IMR-90 (cell line): ENCODE measurements around the gene ZNF780A. TPM values are rescaled to one million over a fixed set of nuclear protein-coding genes. Genes with fewer than 3 reads are reported as not detected.

ENCODE experiments used
- ATAC-seq: fragments of 200-7000 bp; cut with Tn5 transposase; 2 replicates; pipeline ENCODE4 v1.9.1; 2020; ENCODE audit warnings: low read depth, mild to moderate bottlenecking, moderate library complexity
- BruUV-seq: library from RNA; stranded (reverse); fragments of 400-500 nt; replicated peaks from 2 replicates; lab custom pipeline; 2021; lab: Mats Ljungman, UMichigan
- CTCF ChIA-PET: fragments of 300-600 bp; formaldehyde crosslinking; extraction: SDS; loops from one replicate; lab custom pipeline; 2021; ENCODE audit warnings: antibody characterized with exemption; lab: Yijun Ruan, JAX
- POLR2A ChIA-PET: fragments of 300-600 bp; sonication (Branson Sonifier 250); formaldehyde crosslinking; loops from one replicate; lab custom pipeline; 2022; ENCODE audit warnings: antibody characterized with exemption; ENCODE audit not compliant: unreplicated experiment; lab: Charles Lee
- DNase-seq: peaks from one replicate; pipeline ENCODE4 v3.0.0; 2013
- H2AFZ ChIP-seq: replicated peaks from 2 replicates; pipeline ENCODE3; 2013; ENCODE audit warnings: low read length, mild to moderate bottlenecking; ENCODE audit not compliant: poor library complexity
- H2AK5ac ChIP-seq: 2 replicates; pipeline ENCODE4 v1.6.1; 2013; ENCODE audit warnings: low read depth, low read length, inconsistent platforms
- H2AK9ac ChIP-seq: replicated peaks from 2 replicates; pipeline ENCODE3; 2013; ENCODE audit warnings: mild to moderate bottlenecking, low read depth, low read length, moderate library complexity; ENCODE audit not compliant: poor library complexity
- H2BK120ac ChIP-seq: 2 replicates; pipeline ENCODE4 v1.6.1; 2013; ENCODE audit warnings: low read depth, low read length, inconsistent platforms
- H2BK15ac ChIP-seq: 3 replicates; pipeline ENCODE4 v1.6.1; 2013; ENCODE audit warnings: low read depth, low read length, inconsistent platforms
- H2BK20ac ChIP-seq: 2 replicates; pipeline ENCODE4 v1.6.1; 2013; ENCODE audit warnings: low read depth, mild to moderate bottlenecking, inconsistent platforms, low read length, moderate library complexity
- H2BK5ac ChIP-seq: 2 replicates; pipeline ENCODE4 v1.6.1; 2013; ENCODE audit warnings: mild to moderate bottlenecking, low read depth, low read length, inconsistent platforms; ENCODE audit not compliant: poor library complexity, severe bottlenecking
- H3K14ac ChIP-seq: replicated peaks from 2 replicates; pipeline ENCODE4 v1.6.1; 2013; ENCODE audit warnings: low read depth, low read length, inconsistent platforms
- H3K18ac ChIP-seq: 2 replicates; pipeline ENCODE4 v1.6.1; 2013; ENCODE audit warnings: low read depth, low read length, control low read depth
- H3K23ac ChIP-seq: 2 replicates; pipeline ENCODE4 v1.6.1; 2013; ENCODE audit warnings: low read depth, low read length, inconsistent platforms
- H3K27ac ChIP-seq: 2 replicates; pipeline ENCODE4 v1.5.1; 2013; ENCODE audit warnings: mild to moderate bottlenecking, control low read depth, low read length; ENCODE audit not compliant: insufficient read depth
- H3K27me3 ChIP-seq: 2 replicates; pipeline ENCODE4 v1.6.1; 2013; ENCODE audit warnings: low read length; ENCODE audit not compliant: control insufficient read depth, insufficient read depth
- H3K36me3 ChIP-seq: 2 replicates; pipeline ENCODE4 v1.6.1; 2013; ENCODE audit warnings: low read length, mixed read lengths; ENCODE audit not compliant: control insufficient read depth, insufficient read depth
- H3K4ac ChIP-seq: 2 replicates; pipeline ENCODE4 v1.6.1; 2013; ENCODE audit warnings: low read depth, low read length, inconsistent platforms
- H3K4me1 ChIP-seq: 2 replicates; pipeline ENCODE4 v1.6.1; 2013; ENCODE audit warnings: low read length, mixed read lengths; ENCODE audit not compliant: control insufficient read depth, insufficient read depth
- H3K4me2 ChIP-seq: 2 replicates; pipeline ENCODE4 v1.6.1; 2013; ENCODE audit warnings: low read depth, mild to moderate bottlenecking, control low read depth, low read length, moderate library complexity
- H3K4me3 ChIP-seq: 2 replicates; pipeline ENCODE4 v1.5.1; 2013; ENCODE audit warnings: low read depth, mild to moderate bottlenecking, control low read depth, low read length, moderate library complexity; ENCODE audit not compliant: insufficient read depth
- H3K56ac ChIP-seq: 2 replicates; pipeline ENCODE4 v1.6.1; 2013; ENCODE audit warnings: low read length, inconsistent platforms; ENCODE audit not compliant: insufficient read depth; ENCODE audit errors: extremely low read depth
- H3K79me1 ChIP-seq, 2 experiments: 2 replicates each; pipeline ENCODE4 v1.6.1; 2013; ENCODE audit warnings: low read length in 2 of 2, inconsistent platforms in 1 of 2, low read depth in 1 of 2
- H3K9ac ChIP-seq: 2 replicates; pipeline ENCODE4 v1.6.1; 2013; ENCODE audit warnings: low read depth, low read length, control low read depth
- H3K9me1 ChIP-seq: 2 replicates; pipeline ENCODE4 v1.6.1; 2013; ENCODE audit warnings: low read length, inconsistent platforms; ENCODE audit not compliant: insufficient read depth
- H3K9me3 ChIP-seq: 2 replicates; pipeline ENCODE4 v1.6.1; 2013; ENCODE audit warnings: low read length; ENCODE audit not compliant: control insufficient read depth, insufficient read depth
- H4K20me1 ChIP-seq: 2 replicates; pipeline ENCODE4 v1.6.1; 2013; ENCODE audit warnings: low read length, inconsistent platforms; ENCODE audit not compliant: insufficient read depth
- H4K5ac ChIP-seq: 2 replicates; pipeline ENCODE4 v1.6.1; 2013; ENCODE audit warnings: mild to moderate bottlenecking, low read depth, low read length, control low read depth
- H4K8ac ChIP-seq, 2 experiments: 2 replicates each; pipeline ENCODE4 v1.6.1; 2013; ENCODE audit warnings: low read depth in 2 of 2, low read length in 2 of 2, control low read depth in 1 of 2, inconsistent platforms in 1 of 2
- H4K91ac ChIP-seq: 2 replicates; pipeline ENCODE4 v1.6.1; 2013; ENCODE audit warnings: low read depth, low read length, inconsistent platforms; ENCODE audit not compliant: insufficient read depth
- CHD1 ChIP-seq: IDR thresholded peaks from 2 replicates; pipeline ENCODE4 v1.6.1; 2012; ENCODE audit warnings: low read depth, low read length, improper control_type of control experiment
- FOS ChIP-seq: fragments of 150-350 bp; IDR thresholded peaks from 2 replicates; pipeline ENCODE4 v1.6.1; 2016; ENCODE audit warnings: low read depth, low read length
- NFE2L2 ChIP-seq: fragments of 150-350 bp; IDR thresholded peaks from 2 replicates; pipeline ENCODE4 v1.6.1; 2016; ENCODE audit warnings: low read depth, mild to moderate bottlenecking, low read length
- RCOR1 ChIP-seq: IDR thresholded peaks from 2 replicates; pipeline ENCODE4 v1.6.1; 2012; ENCODE audit warnings: mild to moderate bottlenecking, low read length, improper control_type of control experiment; ENCODE audit not compliant: insufficient replicate concordance
- SMC3 ChIP-seq: fragments of 150-350 bp; IDR thresholded peaks from 2 replicates; pipeline ENCODE4 v1.6.1; 2016; ENCODE audit warnings: low read depth, mild to moderate bottlenecking, antibody characterized with exemption, low read length, moderate library complexity
- USF2 ChIP-seq: fragments of 150-350 bp; IDR thresholded peaks from 2 replicates; pipeline ENCODE4 v1.6.1; 2017; ENCODE audit warnings: mild to moderate bottlenecking, antibody characterized with exemption, low read length, low read depth
- WGBS, 2 experiments: methylation state at CpG; one replicate each; pipeline versions ENCODE4 v1.1.5 to v1.1.7; 2013; ENCODE audit warnings: missing lambda C conversion rate in 2 of 2; ENCODE audit not compliant: insufficient read length in 1 of 2; ENCODE audit errors: extremely low coverage in 2 of 2; 5-methylcytosine and 5-hydroxymethylcytosine counted together
- dilution Hi-C: fragments of 300-500 bp; cut with HindIII; formaldehyde crosslinking; loops from one replicate; pipeline ENCODE4 v1.14.3; 2018; ENCODE audit warnings: low sequenced_read_pairs; ENCODE audit not compliant: unreplicated experiment
- in situ Hi-C: fragments of 300-500 bp; cut with MboI; formaldehyde crosslinking; loops from 3 replicates; pipeline ENCODE4 v1.14.3; 2019; ENCODE audit warnings: low sequenced_read_pairs, inconsistent platforms, mixed read lengths
- intact Hi-C: fragments of 100-400 bp; cut with micrococcal nuclease; formaldehyde crosslinking; loops from 2 replicates; pipeline ENCODE4 v1.10.0; 2022
- polyA plus RNA-seq, 3 experiments: library from polyadenylated mRNA; depleted of rRNA; stranded (reverse); fragments of >200 nt; gene quantifications; 2 replicates each; pipeline ENCODE4 v1.2.3, GENCODE V29; 2012; ENCODE audit warnings: low replicate concordance in 1 of 3
- total RNA-seq: library from RNA; depleted of rRNA; stranded (reverse); fragments of >200 nt; gene quantifications from 2 replicates; pipeline ENCODE4 v1.2.3, GENCODE V29; 2012; rRNA removed

ZNF780A gene
- total and polyA plus RNA-seq, 2 of the 4 experiments (the other 2 are of a cell fraction): 6.2 to 17.0 TPM

GRCh38 chr19:40023969-40024368 is 66.8 kb downstream of the ZNF780A start:
- Histone ChIP-seq H3K4me2 (no peak overlapping the region), H3K4me3 (no peak overlapping the region), H3K9me1 (no peaks in the 10 kb centered on the region), H3K4me1 (no peaks in the 10 kb centered on the region), H3K36me3 (no peaks in the 10 kb centered on the region), H3K9ac (no peak overlapping the region), H2BK20ac (no peak overlapping the region), H3K27me3 (no peaks in the 10 kb centered on the region), H4K5ac (no peak overlapping the region), H2AK5ac (no peak overlapping the region), H3K27ac (no peak overlapping the region), H3K4ac (no peak overlapping the region), H4K91ac (no peak overlapping the region), H2AK9ac (no peak overlapping the region), H2BK120ac (no peak overlapping the region), H3K56ac (no peak overlapping the region), H3K79me1 (no peaks in the 10 kb centered on the region), H2BK15ac (no peak overlapping the region), H3K18ac (no peak overlapping the region), H3K9me3 (peaks cover 45% of the 10 kb centered on the region), H4K8ac (no peak overlapping the region), H3K23ac (no peak overlapping the region), H4K20me1 (no peaks in the 10 kb centered on the region), H2BK5ac (no peak overlapping the region), H3K14ac (no peak overlapping the region), H2AFZ (no peak overlapping the region)
- ChIA-PET POLR2A (no interaction called here), CTCF (no interaction called here)
- DNase-seq (no peak), ATAC-seq (no peak)
- intact Hi-C loops (no loop called here), dilution Hi-C loops (no loop called here), in situ Hi-C loops (no loop called here)
- no peak for TF ChIP-seq CHD1
- TF ChIP-seq SMC3: no peak
- TF ChIP-seq FOS: no peak
- no peak for TF ChIP-seq USF2
- no peak for TF ChIP-seq NFE2L2
- TF ChIP-seq RCOR1: no peak
- 20% methylated on average over 1 of the region's 3 CpGs; no CpG with 5 or more reads in 1 of the 2 experiments for WGBS, 2 experiments
- BruUV-seq: no TSS peak

Other genes with a start within 250 kb of the ZNF780A start
- 211 and 259 TPM in 2 replicates for gene FBL, start 244.6 kb downstream of the ZNF780A start, total RNA-seq
- gene FBL, start 244.6 kb downstream of the ZNF780A start, polyA plus RNA-seq (2012; rRNA removed): 405 and 446 TPM in 2 replicates
- under 0.01 TPM in 1 of 2 replicates, not detected in the other for gene FCGBP, start 156.3 kb downstream of the ZNF780A start, total RNA-seq
- 0.03 TPM in 2 replicates for gene FCGBP, start 156.3 kb downstream of the ZNF780A start, polyA plus RNA-seq (2012; rRNA removed)
- gene PSMC4, start 119.8 kb downstream of the ZNF780A start, total RNA-seq: 213 and 216 TPM in 2 replicates
- gene PSMC4, start 119.8 kb downstream of the ZNF780A start, polyA plus RNA-seq (2012; rRNA removed): 148 and 158 TPM in 2 replicates
- 5.8 and 6.5 TPM in 2 replicates for gene ZNF546, start 93.9 kb downstream of the ZNF780A start, total RNA-seq
- 0.57 and 1.6 TPM in 2 replicates for gene ZNF546, start 93.9 kb downstream of the ZNF780A start, polyA plus RNA-seq (2012; rRNA removed)
- 14.7 and 19.9 TPM in 2 replicates for gene ZNF780B, start 34.7 kb downstream of the ZNF780A start, total RNA-seq
- gene ZNF780B, start 34.7 kb downstream of the ZNF780A start, polyA plus RNA-seq (2012; rRNA removed): 3.7 and 4.6 TPM in 2 replicates
- gene MAP3K10, start 100.5 kb upstream of the ZNF780A start, total RNA-seq: 1.4 and 1.8 TPM in 2 replicates
- gene MAP3K10, start 100.5 kb upstream of the ZNF780A start, polyA plus RNA-seq (2012; rRNA removed): 5.5 and 6.4 TPM in 2 replicates
- not detected in 2 replicates for gene TTC9B, start 127.4 kb upstream of the ZNF780A start, total RNA-seq
- gene TTC9B, start 127.4 kb upstream of the ZNF780A start, polyA plus RNA-seq (2012; rRNA removed): not detected in 2 replicates
- gene CCNP, start 135.7 kb upstream of the ZNF780A start, total RNA-seq: under 0.01 TPM in 2 replicates
- gene CCNP, start 135.7 kb upstream of the ZNF780A start, polyA plus RNA-seq (2012; rRNA removed): 0.17 and 0.21 TPM in 2 replicates
- 54.4 and 61.5 TPM in 2 replicates for gene AKT2, start 194.4 kb upstream of the ZNF780A start, total RNA-seq
- 104 and 124 TPM in 2 replicates for gene AKT2, start 194.4 kb upstream of the ZNF780A start, polyA plus RNA-seq (2012; rRNA removed)